Suprapubic skin (tissue), 4 donors: ENCODE measurements around the gene TBC1D1. TPM values are rescaled to one million over a fixed set of nuclear protein-coding genes. Genes with fewer than 3 reads are reported as not detected.

Experiments
- DNase-seq, 2 donors: peaks; one replicate each; pipeline ENCODE4 v3.0.0-alpha.2; 2019; ENCODE audit warnings: low spot score in 2 of 2
- H3K27ac ChIP-seq: fragments of 200-600 bp; sonication (generic); one replicate; pipeline ENCODE4 v1.5.1; 2019
- H3K27me3 ChIP-seq: fragments of 200-600 bp; sonication (generic); one replicate; pipeline ENCODE4 v1.5.1; 2019
- H3K36me3 ChIP-seq: fragments of 200-600 bp; sonication (generic); one replicate; pipeline ENCODE4 v1.5.1; 2019
- H3K4me1 ChIP-seq: fragments of 200-600 bp; sonication (generic); one replicate; pipeline ENCODE4 v1.5.1; 2019
- H3K4me3 ChIP-seq: fragments of 200-600 bp; sonication (generic); one replicate; pipeline ENCODE4 v1.5.1; 2019; ENCODE audit warnings: mild to moderate bottlenecking
- H3K9me3 ChIP-seq: fragments of 200-600 bp; sonication (generic); one replicate; pipeline ENCODE4 v1.5.1; 2019
- EP300 ChIP-seq: sonication (generic); formaldehyde crosslinking; IDR thresholded peaks from one replicate; pipeline ENCODE4 v1.6.1; 2017; ENCODE audit warnings: antibody characterized with exemption
- POLR2A ChIP-seq, 2 donors: fragments of 450-650 bp; IDR thresholded peaks; one replicate each; pipeline ENCODE4 v1.6.1; 2017; ENCODE audit warnings: antibody characterized with exemption in 2 of 2, mild to moderate bottlenecking in 2 of 2, moderate library complexity in 2 of 2
- POLR2AphosphoS5 ChIP-seq, 3 donors: sonication (generic); formaldehyde crosslinking; IDR thresholded peaks; one replicate each; pipeline ENCODE4 v1.6.1; 2017; ENCODE audit warnings: antibody characterized with exemption in 3 of 3
- WGBS: methylation state at CpG from one replicate; pipeline ENCODE4 v1.1.5; 2018; 5-methylcytosine and 5-hydroxymethylcytosine counted together
- total RNA-seq, 4 donors: library from RNA; depleted of rRNA; stranded (reverse); fragments of >200 nt; gene quantifications; one replicate each; pipeline ENCODE4 v1.1.0, GENCODE V29; 2016
- TF ChIP-seq, protein P1 (sequence below), 2 donors: fragments of 200-600 bp in 1 of 2; fragments of 450-650 bp in 1 of 2; sonication (generic) in 1 of 2; IDR thresholded peaks; one replicate each; pipeline ENCODE4 v1.5.1; 2016 to 2019; ENCODE audit warnings: antibody characterized with exemption in 2 of 2, mild to moderate bottlenecking in 1 of 2, moderate library complexity in 1 of 2

Gene TBC1D1
- total RNA-seq, 4 donors from 2014 or later: 16.3 to 32.0 (median 22.2) TPM

DNA sequence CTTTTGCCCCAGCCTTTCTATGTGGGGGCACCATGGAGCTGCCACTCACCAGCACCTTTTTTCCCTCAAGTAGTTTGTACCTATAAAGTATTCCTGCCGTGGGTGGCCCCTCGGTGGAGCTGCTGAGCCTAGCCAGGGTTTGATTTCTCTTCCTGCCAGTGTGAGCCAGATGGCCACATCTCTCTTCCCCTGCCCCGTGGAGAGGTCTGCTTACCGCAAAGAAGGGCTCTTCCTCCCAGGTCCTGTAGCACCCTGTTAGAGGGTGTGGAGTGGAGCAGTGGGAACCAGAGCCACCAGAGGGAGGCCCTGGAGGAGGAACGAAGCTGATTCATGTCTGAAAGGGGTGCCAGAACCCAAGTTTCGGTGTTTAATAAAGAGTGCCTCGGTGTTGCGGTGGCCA, 164.7 kb downstream of the TBC1D1 start:
- Histone ChIP-seq H3K36me3 (peaks cover 3% of the 10 kb centered on the region), H3K9me3 (no peaks in the 10 kb centered on the region), H3K4me3 (no peak overlapping the region), H3K27me3 (no peaks in the 10 kb centered on the region), H3K27ac (peak overlapping the region; percentile 40), H3K4me1 (no peaks in the 10 kb centered on the region)
- WGBS: 64% methylated on average over 8 of the region's 8 CpGs
- no peak for DNase-seq
- TF ChIP-seq EP300 (no peak), POLR2A (IDR thresholded peaks at IDR 0.05) (no peak), POLR2AphosphoS5 (IDR thresholded peaks at IDR 0.05) (no peak)
- TF ChIP-seq, protein P1, sequence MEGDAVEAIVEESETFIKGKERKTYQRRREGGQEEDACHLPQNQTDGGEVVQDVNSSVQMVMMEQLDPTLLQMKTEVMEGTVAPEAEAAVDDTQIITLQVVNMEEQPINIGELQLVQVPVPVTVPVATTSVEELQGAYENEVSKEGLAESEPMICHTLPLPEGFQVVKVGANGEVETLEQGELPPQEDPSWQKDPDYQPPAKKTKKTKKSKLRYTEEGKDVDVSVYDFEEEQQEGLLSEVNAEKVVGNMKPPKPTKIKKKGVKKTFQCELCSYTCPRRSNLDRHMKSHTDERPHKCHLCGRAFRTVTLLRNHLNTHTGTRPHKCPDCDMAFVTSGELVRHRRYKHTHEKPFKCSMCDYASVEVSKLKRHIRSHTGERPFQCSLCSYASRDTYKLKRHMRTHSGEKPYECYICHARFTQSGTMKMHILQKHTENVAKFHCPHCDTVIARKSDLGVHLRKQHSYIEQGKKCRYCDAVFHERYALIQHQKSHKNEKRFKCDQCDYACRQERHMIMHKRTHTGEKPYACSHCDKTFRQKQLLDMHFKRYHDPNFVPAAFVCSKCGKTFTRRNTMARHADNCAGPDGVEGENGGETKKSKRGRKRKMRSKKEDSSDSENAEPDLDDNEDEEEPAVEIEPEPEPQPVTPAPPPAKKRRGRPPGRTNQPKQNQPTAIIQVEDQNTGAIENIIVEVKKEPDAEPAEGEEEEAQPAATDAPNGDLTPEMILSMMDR (IDR thresholded peaks at IDR 0.05): no peak

DNA sequence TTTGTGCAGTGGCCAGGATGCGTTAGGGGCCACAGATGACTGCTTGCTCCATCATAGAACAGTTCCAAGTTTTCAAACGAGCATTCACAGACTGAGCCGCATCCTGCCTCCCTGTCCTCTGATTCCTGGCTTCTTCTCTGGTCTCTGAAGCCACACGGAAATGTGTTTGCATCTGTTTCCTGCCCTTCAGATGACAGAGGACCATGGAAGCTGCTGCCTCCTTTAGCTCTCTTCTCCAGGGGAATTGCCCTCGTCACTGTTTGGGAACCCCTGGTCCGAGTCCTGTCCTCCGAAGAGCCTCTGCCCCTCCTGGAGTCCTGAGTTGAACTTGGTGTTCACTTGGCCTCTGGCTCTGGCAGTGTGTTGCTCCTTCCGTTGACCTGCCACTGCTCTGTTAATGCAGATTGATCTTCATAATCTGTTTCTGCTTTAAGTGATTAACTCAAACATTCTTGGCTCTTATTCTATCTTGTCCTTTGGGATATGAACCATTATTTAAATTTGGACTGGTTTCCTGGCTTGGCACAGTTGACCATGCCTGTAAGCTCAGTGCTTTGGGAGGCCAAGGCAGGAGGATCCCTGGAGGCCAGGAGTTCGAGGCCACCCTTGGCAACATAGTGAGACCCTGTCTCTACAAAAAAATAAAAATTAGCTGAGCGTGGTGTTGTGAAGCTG, 165.3 kb downstream of the TBC1D1 start:
- H3K27me3 ChIP-seq: no peaks in the 10 kb centered on the region
- peak overlapping the region; percentile 40 for H3K27ac ChIP-seq
- H3K4me1 ChIP-seq: no peaks in the 10 kb centered on the region
- no peaks in the 10 kb centered on the region for H3K36me3 ChIP-seq
- no peak for TF ChIP-seq POLR2A (IDR thresholded peaks at IDR 0.05)
- TF ChIP-seq, protein P1 (IDR thresholded peaks at IDR 0.05): no peak
- no peak for TF ChIP-seq POLR2AphosphoS5 (IDR thresholded peaks at IDR 0.05)
- no peak for TF ChIP-seq EP300
- H3K9me3 ChIP-seq: no peaks in the 10 kb centered on the region
- WGBS: 71% methylated on average over 10 of the region's 10 CpGs
- no peak overlapping the region for H3K4me3 ChIP-seq
- DNase-seq: no peak

DNA sequence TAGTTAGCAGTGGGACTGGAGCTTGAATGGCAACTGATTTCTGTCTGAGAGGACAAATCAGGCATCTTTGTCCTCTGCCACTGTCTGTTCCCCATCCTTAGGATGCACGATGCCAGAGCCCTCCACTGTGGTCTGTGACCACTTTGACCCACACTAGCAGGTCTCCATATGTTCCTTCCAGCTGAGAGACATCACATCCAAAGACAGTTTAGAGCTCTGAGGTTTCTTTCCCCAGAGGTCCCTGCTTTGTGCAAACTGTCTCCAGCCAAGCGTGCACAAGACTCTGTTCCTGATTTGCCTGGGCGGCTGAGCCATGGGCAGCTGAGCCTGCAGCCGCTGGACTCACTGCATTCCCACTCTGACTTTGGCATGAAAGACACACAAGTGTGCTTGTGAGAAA, 167.3 kb downstream of the TBC1D1 start:
- no peaks in the 10 kb centered on the region for H3K9me3 ChIP-seq
- no peaks in the 10 kb centered on the region for H3K36me3 ChIP-seq
- H3K27me3 ChIP-seq: no peaks in the 10 kb centered on the region
- no peak for DNase-seq
- H3K4me1 ChIP-seq: peaks cover 8% of the 10 kb centered on the region
- WGBS: 81% methylated on average over 4 of the region's 4 CpGs
- TF ChIP-seq, protein P1 (IDR thresholded peaks at IDR 0.05): no peak
- TF ChIP-seq POLR2A (IDR thresholded peaks at IDR 0.05): no peak
- no peak for TF ChIP-seq EP300
- no peak for TF ChIP-seq POLR2AphosphoS5 (IDR thresholded peaks at IDR 0.05)
- no peak overlapping the region for H3K4me3 ChIP-seq
- no peak overlapping the region for H3K27ac ChIP-seq

DNA sequence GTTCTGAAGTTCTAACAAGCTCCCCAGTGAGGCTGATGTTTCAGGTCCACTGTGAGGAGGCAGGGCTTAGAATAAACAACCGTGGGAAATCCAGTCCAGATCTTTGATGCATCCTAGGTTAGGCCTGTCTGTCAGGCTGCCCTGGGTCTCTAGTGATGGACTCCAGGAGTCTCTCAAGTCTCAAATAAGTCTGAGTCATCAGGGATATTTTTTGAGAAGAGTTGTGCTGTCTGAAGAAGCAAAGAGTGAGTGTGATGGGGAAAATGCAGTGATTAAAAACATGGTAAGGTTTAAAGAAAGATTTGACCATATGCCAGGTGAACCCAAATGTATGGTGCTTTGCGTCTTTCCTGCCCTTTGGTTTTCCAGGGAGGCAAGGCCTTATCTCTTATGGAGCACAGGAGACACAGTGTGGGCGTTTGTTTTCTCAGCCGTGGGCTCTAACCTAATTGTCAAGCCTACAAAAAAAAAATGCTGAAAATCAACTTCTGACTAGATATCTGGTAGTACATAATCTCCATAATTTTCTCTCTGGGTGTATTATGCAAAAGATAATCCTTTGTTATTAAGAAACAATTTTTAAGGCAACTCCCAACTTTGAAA, 170.0 kb downstream of the TBC1D1 start:
- Histone ChIP-seq H3K27ac (no peak overlapping the region), H3K27me3 (no peaks in the 10 kb centered on the region), H3K4me1 (peaks cover 8% of the 10 kb centered on the region), H3K9me3 (no peaks in the 10 kb centered on the region), H3K36me3 (no peaks in the 10 kb centered on the region), H3K4me3 (no peak overlapping the region)
- 63% methylated on average over 4 of the region's 4 CpGs for WGBS
- TF ChIP-seq, protein P1 (IDR thresholded peaks at IDR 0.05): no peak
- TF ChIP-seq POLR2AphosphoS5 (IDR thresholded peaks at IDR 0.05) (no peak), POLR2A (IDR thresholded peaks at IDR 0.05) (no peak), EP300 (no peak)
- DNase-seq: no peak

DNA sequence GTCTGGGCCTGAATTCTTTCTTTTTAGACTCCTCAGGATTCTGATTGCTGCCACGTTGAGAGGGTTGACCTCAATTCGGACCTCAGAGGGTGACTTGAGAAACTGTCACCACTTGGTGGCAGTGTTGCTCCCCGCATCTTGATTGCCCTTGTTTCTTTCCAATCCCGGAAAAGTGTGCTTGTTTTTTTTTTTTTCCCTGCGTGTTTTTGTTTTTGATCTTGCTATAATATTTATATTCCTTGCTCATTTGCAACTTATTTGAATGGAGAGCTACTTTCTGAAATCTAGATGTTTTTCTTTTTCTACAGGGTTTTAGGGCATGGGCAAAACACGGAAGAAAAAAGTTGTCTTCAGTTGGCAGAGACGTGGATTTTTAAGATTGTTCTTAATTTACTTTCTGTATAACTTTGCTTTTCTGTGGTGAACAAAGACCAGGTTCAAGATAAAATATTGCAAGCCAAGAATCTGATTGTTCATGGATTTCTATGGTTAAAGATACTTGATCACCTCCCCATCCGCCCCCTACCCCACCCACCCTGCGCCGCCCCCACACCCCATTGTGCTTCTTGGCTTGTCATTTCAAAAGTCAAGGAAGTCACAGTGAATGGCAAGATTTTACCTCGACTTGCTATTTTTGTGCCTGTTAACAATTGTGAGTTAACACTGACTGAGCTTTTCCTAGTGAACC, 171.3 kb downstream of the TBC1D1 start:
- Histone ChIP-seq H3K27me3 (no peaks in the 10 kb centered on the region), H3K36me3 (no peaks in the 10 kb centered on the region), H3K4me3 (peak overlapping the region; percentile 38), H3K9me3 (no peaks in the 10 kb centered on the region), H3K27ac (peak overlapping the region; percentile 12), H3K4me1 (peaks cover 8% of the 10 kb centered on the region)
- DNase-seq: peak; percentile 85 to 86
- no peak for TF ChIP-seq POLR2A (IDR thresholded peaks at IDR 0.05)
- TF ChIP-seq POLR2AphosphoS5 (IDR thresholded peaks at IDR 0.05): peak in 2 of 3 donors; percentile 45 to 66
- TF ChIP-seq, protein P1 (IDR thresholded peaks at IDR 0.05): peak; percentile 72 to 87
- WGBS: 5% methylated on average over 11 of the region's 11 CpGs
